Activated gamma-delta T cell treated with Interleukin-2 at 50 U/mL for 16 hours (primary cell): Measurements from ENCODE around the gene LCK.
"Not testable (repeated sequence)": the region's sequence is repeated elsewhere in the genome, so short reads cannot be mapped to it uniquely, and the experiment has no call there.

Experiments
- DNase-seq: peaks from one replicate; pipeline ENCODE4 v3.0.0-alpha.2; 2020

LCK gene

GRCh38 chr1:32240140-32240951 is 10.7 kb upstream of the LCK start:
- DNase-seq: peak; percentile 63

GRCh38 chr1:32241001-32241763 is 9.9 kb upstream of the LCK start:
- DNase-seq: peak; percentile 35

- DNase-seq: no peak
Measured at GRCh38 chr1:32242341-32242851, 8.7 kb upstream of the LCK start.

GRCh38 chr1:32246888-32247273 is 4.2 kb upstream of the LCK start, which contains the start of gene FAM167B:
Gene FAM167B, plus strand, starts transcription at chr1:32247222. Its CDS starts 200 bp downstream, at chr1:32247422.
- DNase-seq: no peak

- no peak for DNase-seq
Measured at GRCh38 chr1:32247452-32247851, 3.6 kb upstream of the LCK start.

- peak; percentile 73 for DNase-seq
Measured at GRCh38 chr1:32247983-32248889, 2.8 kb upstream of the LCK start.

GRCh38 chr1:32249831-32250525 is 1.1 kb upstream of the LCK start:
- DNase-seq: peak; percentile 87

GRCh38 chr1:32255072-32256071 is 4.3 kb downstream of the LCK start:
- DNase-seq: no peak

- DNase-seq: no peak
Measured at GRCh38 chr1:32256473-32257226, 5.6 kb downstream of the LCK start.

- no peak for DNase-seq
Measured at GRCh38 chr1:32257227-32257508, 6.1 kb downstream of the LCK start.

GRCh38 chr1:32263236-32263593 is 12.2 kb downstream of the LCK start:
- not testable (repeated sequence) for DNase-seq

GRCh38 chr1:32263744-32264143 is 12.7 kb downstream of the LCK start:
- no peak for DNase-seq

- DNase-seq: no peak
Measured at GRCh38 chr1:32265846-32266245, 14.8 kb downstream of the LCK start.

GRCh38 chr1:32266921-32267591 is 16.0 kb downstream of the LCK start:
- DNase-seq: no peak

GRCh38 chr1:32269744-32270143 is 18.7 kb downstream of the LCK start:
- no peak for DNase-seq

- DNase-seq: no peak
Measured at GRCh38 chr1:32272557-32273390, 21.7 kb downstream of the LCK start.

GRCh38 chr1:32273391-32274208 is 22.5 kb downstream of the LCK start:
- DNase-seq: peak; percentile 90
